IMR-90 (cell line): ENCODE measurements around the gene PPM1A. TPM values are rescaled to one million over a fixed set of nuclear protein-coding genes. Genes with fewer than 3 reads are reported as not detected.

ENCODE experiments used
- ATAC-seq: fragments of 200-7000 bp; cut with Tn5 transposase; 2 replicates; pipeline ENCODE4 v1.9.1; 2020; ENCODE audit warnings: low read depth, mild to moderate bottlenecking, moderate library complexity
- BruUV-seq: library from RNA; stranded (reverse); fragments of 400-500 nt; replicated peaks from 2 replicates; lab custom pipeline; 2021; lab: Mats Ljungman, UMichigan
- CTCF ChIA-PET: fragments of 300-600 bp; formaldehyde crosslinking; extraction: SDS; loops from one replicate; lab custom pipeline; 2021; ENCODE audit warnings: antibody characterized with exemption; lab: Yijun Ruan, JAX
- POLR2A ChIA-PET: fragments of 300-600 bp; sonication (Branson Sonifier 250); formaldehyde crosslinking; loops from one replicate; lab custom pipeline; 2022; ENCODE audit warnings: antibody characterized with exemption; ENCODE audit not compliant: unreplicated experiment; lab: Charles Lee
- DNase-seq: peaks from one replicate; pipeline ENCODE4 v3.0.0; 2013
- H2AFZ ChIP-seq: replicated peaks from 2 replicates; pipeline ENCODE3; 2013; ENCODE audit warnings: low read length, mild to moderate bottlenecking; ENCODE audit not compliant: poor library complexity
- H2AK5ac ChIP-seq: 2 replicates; pipeline ENCODE4 v1.6.1; 2013; ENCODE audit warnings: low read depth, low read length, inconsistent platforms
- H2AK9ac ChIP-seq: replicated peaks from 2 replicates; pipeline ENCODE3; 2013; ENCODE audit warnings: mild to moderate bottlenecking, low read depth, low read length, moderate library complexity; ENCODE audit not compliant: poor library complexity
- H2BK120ac ChIP-seq: 2 replicates; pipeline ENCODE4 v1.6.1; 2013; ENCODE audit warnings: low read depth, low read length, inconsistent platforms
- H2BK15ac ChIP-seq: 3 replicates; pipeline ENCODE4 v1.6.1; 2013; ENCODE audit warnings: low read depth, low read length, inconsistent platforms
- H2BK20ac ChIP-seq: 2 replicates; pipeline ENCODE4 v1.6.1; 2013; ENCODE audit warnings: low read depth, mild to moderate bottlenecking, inconsistent platforms, low read length, moderate library complexity
- H2BK5ac ChIP-seq: 2 replicates; pipeline ENCODE4 v1.6.1; 2013; ENCODE audit warnings: mild to moderate bottlenecking, low read depth, low read length, inconsistent platforms; ENCODE audit not compliant: poor library complexity, severe bottlenecking
- H3K14ac ChIP-seq: replicated peaks from 2 replicates; pipeline ENCODE4 v1.6.1; 2013; ENCODE audit warnings: low read depth, low read length, inconsistent platforms
- H3K18ac ChIP-seq: 2 replicates; pipeline ENCODE4 v1.6.1; 2013; ENCODE audit warnings: low read depth, low read length, control low read depth
- H3K23ac ChIP-seq: 2 replicates; pipeline ENCODE4 v1.6.1; 2013; ENCODE audit warnings: low read depth, low read length, inconsistent platforms
- H3K27ac ChIP-seq: 2 replicates; pipeline ENCODE4 v1.5.1; 2013; ENCODE audit warnings: mild to moderate bottlenecking, control low read depth, low read length; ENCODE audit not compliant: insufficient read depth
- H3K27me3 ChIP-seq: 2 replicates; pipeline ENCODE4 v1.6.1; 2013; ENCODE audit warnings: low read length; ENCODE audit not compliant: control insufficient read depth, insufficient read depth
- H3K36me3 ChIP-seq: 2 replicates; pipeline ENCODE4 v1.6.1; 2013; ENCODE audit warnings: low read length, mixed read lengths; ENCODE audit not compliant: control insufficient read depth, insufficient read depth
- H3K4ac ChIP-seq: 2 replicates; pipeline ENCODE4 v1.6.1; 2013; ENCODE audit warnings: low read depth, low read length, inconsistent platforms
- H3K4me1 ChIP-seq: 2 replicates; pipeline ENCODE4 v1.6.1; 2013; ENCODE audit warnings: low read length, mixed read lengths; ENCODE audit not compliant: control insufficient read depth, insufficient read depth
- H3K4me2 ChIP-seq: 2 replicates; pipeline ENCODE4 v1.6.1; 2013; ENCODE audit warnings: low read depth, mild to moderate bottlenecking, control low read depth, low read length, moderate library complexity
- H3K4me3 ChIP-seq: 2 replicates; pipeline ENCODE4 v1.5.1; 2013; ENCODE audit warnings: low read depth, mild to moderate bottlenecking, control low read depth, low read length, moderate library complexity; ENCODE audit not compliant: insufficient read depth
- H3K56ac ChIP-seq: 2 replicates; pipeline ENCODE4 v1.6.1; 2013; ENCODE audit warnings: low read length, inconsistent platforms; ENCODE audit not compliant: insufficient read depth; ENCODE audit errors: extremely low read depth
- H3K79me1 ChIP-seq, 2 experiments: 2 replicates each; pipeline ENCODE4 v1.6.1; 2013; ENCODE audit warnings: low read length in 2 of 2, inconsistent platforms in 1 of 2, low read depth in 1 of 2
- H3K9ac ChIP-seq: 2 replicates; pipeline ENCODE4 v1.6.1; 2013; ENCODE audit warnings: low read depth, low read length, control low read depth
- H3K9me1 ChIP-seq: 2 replicates; pipeline ENCODE4 v1.6.1; 2013; ENCODE audit warnings: low read length, inconsistent platforms; ENCODE audit not compliant: insufficient read depth
- H3K9me3 ChIP-seq: 2 replicates; pipeline ENCODE4 v1.6.1; 2013; ENCODE audit warnings: low read length; ENCODE audit not compliant: control insufficient read depth, insufficient read depth
- H4K20me1 ChIP-seq: 2 replicates; pipeline ENCODE4 v1.6.1; 2013; ENCODE audit warnings: low read length, inconsistent platforms; ENCODE audit not compliant: insufficient read depth
- H4K5ac ChIP-seq: 2 replicates; pipeline ENCODE4 v1.6.1; 2013; ENCODE audit warnings: mild to moderate bottlenecking, low read depth, low read length, control low read depth
- H4K8ac ChIP-seq, 2 experiments: 2 replicates each; pipeline ENCODE4 v1.6.1; 2013; ENCODE audit warnings: low read depth in 2 of 2, low read length in 2 of 2, control low read depth in 1 of 2, inconsistent platforms in 1 of 2
- H4K91ac ChIP-seq: 2 replicates; pipeline ENCODE4 v1.6.1; 2013; ENCODE audit warnings: low read depth, low read length, inconsistent platforms; ENCODE audit not compliant: insufficient read depth
- FOS ChIP-seq: fragments of 150-350 bp; IDR thresholded peaks from 2 replicates; pipeline ENCODE4 v1.6.1; 2016; ENCODE audit warnings: low read depth, low read length
- MXI1 ChIP-seq: IDR thresholded peaks from 2 replicates; pipeline ENCODE4 v1.6.1; 2012; ENCODE audit warnings: low read depth, mild to moderate bottlenecking, low read length, moderate library complexity, borderline replicate concordance
- RAD21 ChIP-seq: IDR thresholded peaks from 2 replicates; pipeline ENCODE4 v1.6.1; 2012; ENCODE audit warnings: low read length, improper control_type of control experiment
- RCOR1 ChIP-seq: IDR thresholded peaks from 2 replicates; pipeline ENCODE4 v1.6.1; 2012; ENCODE audit warnings: mild to moderate bottlenecking, low read length, improper control_type of control experiment; ENCODE audit not compliant: insufficient replicate concordance
- WGBS, 2 experiments: methylation state at CpG; one replicate each; pipeline versions ENCODE4 v1.1.5 to v1.1.7; 2013; ENCODE audit warnings: missing lambda C conversion rate in 2 of 2; ENCODE audit not compliant: insufficient read length in 1 of 2; ENCODE audit errors: extremely low coverage in 2 of 2; 5-methylcytosine and 5-hydroxymethylcytosine counted together
- dilution Hi-C: fragments of 300-500 bp; cut with HindIII; formaldehyde crosslinking; loops from one replicate; pipeline ENCODE4 v1.14.3; 2018; ENCODE audit warnings: low sequenced_read_pairs; ENCODE audit not compliant: unreplicated experiment
- in situ Hi-C: fragments of 300-500 bp; cut with MboI; formaldehyde crosslinking; loops from 3 replicates; pipeline ENCODE4 v1.14.3; 2019; ENCODE audit warnings: low sequenced_read_pairs, inconsistent platforms, mixed read lengths
- intact Hi-C: fragments of 100-400 bp; cut with micrococcal nuclease; formaldehyde crosslinking; loops from 2 replicates; pipeline ENCODE4 v1.10.0; 2022
- polyA plus RNA-seq, 3 experiments: library from polyadenylated mRNA; depleted of rRNA; stranded (reverse); fragments of >200 nt; gene quantifications; 2 replicates each; pipeline ENCODE4 v1.2.3, GENCODE V29; 2012; ENCODE audit warnings: low replicate concordance in 1 of 3
- total RNA-seq: library from RNA; depleted of rRNA; stranded (reverse); fragments of >200 nt; gene quantifications from 2 replicates; pipeline ENCODE4 v1.2.3, GENCODE V29; 2012

PPM1A gene
- total and polyA plus RNA-seq, 2 of the 4 experiments (the other 2 are of a cell fraction), result 14.3 to 15.1 TPM

- Histone ChIP-seq H3K23ac (no peak overlapping the region), H4K5ac (no peak overlapping the region), H2BK15ac (no peak overlapping the region), H2AK9ac (no peak overlapping the region), H3K9me1 (no peaks in the 10 kb centered on the region), H2AFZ (no peak overlapping the region), H3K56ac (no peak overlapping the region), H3K79me1 (no peaks in the 10 kb centered on the region), H3K27me3 (peaks cover 31% of the 10 kb centered on the region), H3K9ac (no peak overlapping the region), H2AK5ac (no peak overlapping the region), H3K4ac (no peak overlapping the region), H2BK20ac (no peak overlapping the region), H3K4me2 (no peak overlapping the region), H3K4me3 (no peak overlapping the region), H4K20me1 (no peaks in the 10 kb centered on the region), H3K18ac (no peak overlapping the region), H2BK120ac (no peak overlapping the region), H3K9me3 (0 out of 2 replicates have a peak, but pooled peaks cover 2% of the 10 kb centered on the region), H3K36me3 (no peaks in the 10 kb centered on the region), H4K8ac (no peak overlapping the region), H3K4me1 (no peaks in the 10 kb centered on the region; the same call in 1 of the 2 replicates), H3K27ac (no peak overlapping the region), H3K14ac (no peak overlapping the region), H4K91ac (no peak overlapping the region), H2BK5ac (no peak overlapping the region)
- no peak for ATAC-seq
- in situ Hi-C loops (loop anchor here (25.0 kb wide), 1 partner anchor 708 kb away; no protein-coding TSS in a partner anchor), intact Hi-C loops (no loop called here), dilution Hi-C loops (no loop called here)
- CTCF ChIA-PET, result interaction anchor here (0.6 kb wide), 1 partner anchor 662 kb away, joined by 3 read pairs; no protein-coding TSS in a partner anchor
- POLR2A ChIA-PET, result no interaction called here
- no TSS peak for BruUV-seq
- DNase-seq, result no peak
- no CpG with 5 or more reads among the region's 2 CpGs for WGBS, 2 experiments
- TF ChIP-seq FOS (no peak), MXI1 (no peak), RCOR1 (no peak), RAD21 (no peak)
These were observed 80.3 kb downstream of the PPM1A start for GRCh38 chr14:60329274-60329673.
